Stimulated activated CD4-positive, alpha-beta T cell treated with anti-CD3 and anti-CD28 coated beads, TNF-alpha, amount 100 ng/mL, for 1 hour (primary cell): Measurements from ENCODE around the gene CNOT4.
"Not testable (repeated sequence)": the region's sequence is repeated elsewhere in the genome, so short reads cannot be mapped to it uniquely, and the experiment has no call there.

Source experiments
- DNase-seq, 3 donors: peaks; one replicate each; pipeline ENCODE4 v3.0.0-alpha.2; 2020; ENCODE audit warnings: low read depth in 3 of 3, low spot score in 1 of 3

CNOT4 gene

GRCh38 chr7:135459951-135460567 is 49.8 kb downstream of the CNOT4 start:
- DNase-seq = no peak

GRCh38 chr7:135459076-135459475 is 50.8 kb downstream of the CNOT4 start:
- DNase-seq = no peak

GRCh38 chr7:135454060-135454459 is 55.8 kb downstream of the CNOT4 start:
- DNase-seq = no peak

GRCh38 chr7:135449436-135449835 is 60.5 kb downstream of the CNOT4 start:
- DNase-seq = no peak

- DNase-seq = no peak
These were observed 61.1 kb downstream of the CNOT4 start for GRCh38 chr7:135448753-135449152.

GRCh38 chr7:135447748-135448147 is 62.2 kb downstream of the CNOT4 start:
- DNase-seq = no peak

- no peak for DNase-seq
These were observed 64.2 kb downstream of the CNOT4 start for GRCh38 chr7:135445690-135446089.

- DNase-seq = not testable (repeated sequence)
These were observed 64.6 kb downstream of the CNOT4 start for GRCh38 chr7:135445266-135445665.

GRCh38 chr7:135441791-135442190 is 68.1 kb downstream of the CNOT4 start:
- DNase-seq = no peak

- DNase-seq = no peak
These were observed 75.9 kb downstream of the CNOT4 start for GRCh38 chr7:135434047-135434446.

- no peak for DNase-seq
These were observed 79.3 kb downstream of the CNOT4 start for GRCh38 chr7:135430626-135431025.

- DNase-seq = no peak
These were observed 81.0 kb downstream of the CNOT4 start for GRCh38 chr7:135428879-135429278.

- DNase-seq = no peak
These were observed 81.9 kb downstream of the CNOT4 start for GRCh38 chr7:135428011-135428410.

GRCh38 chr7:135427166-135427565 is 82.7 kb downstream of the CNOT4 start:
- no peak for DNase-seq

- DNase-seq = no peak
These were observed 84.9 kb downstream of the CNOT4 start for GRCh38 chr7:135425036-135425435.

- no peak for DNase-seq
These were observed 89.1 kb downstream of the CNOT4 start for GRCh38 chr7:135420786-135421185.

- DNase-seq = no peak
These were observed 93.5 kb downstream of the CNOT4 start for GRCh38 chr7:135416431-135416830.

GRCh38 chr7:135414850-135415439 is 95.0 kb downstream of the CNOT4 start:
- DNase-seq = no peak

- no peak for DNase-seq
These were observed 95.7 kb downstream of the CNOT4 start for GRCh38 chr7:135414208-135414607.

- DNase-seq = no peak
These were observed 98.8 kb downstream of the CNOT4 start for GRCh38 chr7:135411098-135411497.

GRCh38 chr7:135410543-135410942 is 99.4 kb downstream of the CNOT4 start:
- no peak for DNase-seq

GRCh38 chr7:135409845-135410542 is 99.9 kb downstream of the CNOT4 start:
- no peak for DNase-seq

- DNase-seq = no peak
These were observed 102.0 kb downstream of the CNOT4 start for GRCh38 chr7:135407884-135408283.
